GM23248 (cell line): ENCODE results near the gene MORN1.

Source experiments
- EZH2 ChIP-seq: fragments of 200-600 bp; sonication (generic); IDR thresholded peaks from 2 replicates; pipeline ENCODE4 v1.6.1; 2018; ENCODE audit warnings: antibody characterized with exemption, mild to moderate bottlenecking; ENCODE audit not compliant: insufficient read depth, poor library complexity, severe bottlenecking
- EZH2phosphoT487 ChIP-seq: fragments of 200-600 bp; sonication (generic); IDR thresholded peaks from 2 replicates; pipeline ENCODE4 v1.6.1; 2018; ENCODE audit warnings: antibody characterized with exemption, moderate library complexity, mild to moderate bottlenecking, low read depth; ENCODE audit not compliant: insufficient read depth

- no peak for TF ChIP-seq EZH2phosphoT487
- TF ChIP-seq EZH2, result no peak
These were observed 17.5 kb upstream of the MORN1 start for GRCh38 chr1:2408859-2409276.
